Natural killer cell (primary cell): ENCODE data around the gene RORB. TPM values are rescaled to one million over a fixed set of nuclear protein-coding genes. Genes with fewer than 3 reads are reported as not detected.
A peak's percentile ranks its signal among the peaks of the same experiment; 100 is the strongest.

Source experiments
- ATAC-seq, 3 donors: fragments of 150-1000 bp in 2 of 3; fragments of 200-7000 bp in 1 of 3; cut with Tn5 transposase; 1 replicate in 1 of 3; 2 replicates in 2 of 3; pipeline ENCODE4 v1.10.0; 2021; ENCODE audit warnings: mild to moderate bottlenecking in 2 of 3, moderate library complexity in 2 of 3
- DNase-seq, 2 donors: peaks; one replicate each; pipeline versions ENCODE4 v3.0.0 to v3.0.0-alpha.2; 2013 to 2021; ENCODE audit warnings: mixed read lengths in 1 of 2
- H3K27ac ChIP-seq: one replicate; pipeline ENCODE4 v1.5.1; 2013; ENCODE audit warnings: mild to moderate bottlenecking, low read length
- H3K27me3 ChIP-seq: one replicate; pipeline ENCODE4 v1.6.1; 2013; ENCODE audit warnings: low read length; ENCODE audit not compliant: control insufficient read depth, insufficient read depth
- H3K36me3 ChIP-seq: one replicate; pipeline ENCODE4 v1.6.1; 2013; ENCODE audit warnings: low read length; ENCODE audit not compliant: control insufficient read depth, insufficient read depth
- H3K4me1 ChIP-seq: one replicate; pipeline ENCODE4 v1.6.1; 2013; ENCODE audit warnings: low read length; ENCODE audit not compliant: control insufficient read depth, insufficient read depth
- H3K4me3 ChIP-seq: one replicate; pipeline ENCODE4 v1.5.1; 2013; ENCODE audit warnings: low read length
- H3K9me3 ChIP-seq: one replicate; pipeline ENCODE4 v1.6.1; 2013; ENCODE audit warnings: low read length; ENCODE audit not compliant: control insufficient read depth, insufficient read depth
- H3K27ac Mint-ChIP-seq, 2 donors: one replicate each; pipeline ENCODE4 v1.8.0; 2022; ENCODE audit warnings: mild to moderate bottlenecking in 2 of 2, mixed read lengths in 2 of 2, moderate library complexity in 1 of 2
- H3K27me3 Mint-ChIP-seq, 2 donors: one replicate each; pipeline ENCODE4 v1.8.0; 2022; ENCODE audit warnings: low read depth in 2 of 2, mixed read lengths in 2 of 2
- H3K36me3 Mint-ChIP-seq: one replicate; pipeline ENCODE4 v1.8.0; 2022; ENCODE audit warnings: mixed read lengths
- H3K4me1 Mint-ChIP-seq, 2 donors: one replicate each; pipeline ENCODE4 v1.8.0; 2022; ENCODE audit warnings: mixed read lengths in 2 of 2
- H3K4me3 Mint-ChIP-seq: one replicate; pipeline ENCODE4 v1.8.0; 2022; ENCODE audit warnings: mild to moderate bottlenecking, moderate library complexity, mixed read lengths
- H3K9me3 Mint-ChIP-seq, 2 donors: one replicate each; pipeline ENCODE4 v1.8.0; 2022; ENCODE audit warnings: mixed read lengths in 2 of 2
- CTCF ChIP-seq: fragments of 200-600 bp; IDR thresholded peaks from one replicate; pipeline ENCODE4 v1.8.0; 2022; ENCODE audit warnings: antibody characterized with exemption
- WGBS: methylation state at CpG from one replicate; pipeline ENCODE4 v1.1.7; 2013; ENCODE audit warnings: missing lambda C conversion rate; ENCODE audit not compliant: insufficient coverage; 5-methylcytosine and 5-hydroxymethylcytosine counted together
- intact Hi-C: fragments of 100-400 bp; cut with micrococcal nuclease; formaldehyde crosslinking; loops from one replicate; pipeline ENCODE4 v1.14.2; 2022
- total RNA-seq, 4 donors: library from RNA; stranded (reverse); fragments of 120-200 nt in 1 of 4; gene quantifications; one replicate each; pipeline versions ENCODE4 v1.2.3 to v1.2.4, GENCODE V29; 2013 to 2022

Gene RORB
- total RNA-seq, 3 donors from 2014 or later (not counting 1 experiment from before 2014, with no cell fraction given): 0.38 to 0.73 (median 0.41) TPM

GRCh38 chr9:74562611-74563010, 65.5 kb downstream of the RORB start:
- Histone ChIP-seq H3K4me1 (peaks cover 3% of the 10 kb centered on the region), H3K4me3 (no peak overlapping the region), H3K27me3 (no peaks in the 10 kb centered on the region), H3K9me3 (no peaks in the 10 kb centered on the region), H3K27ac (no peak overlapping the region), H3K36me3 (no peaks in the 10 kb centered on the region)
- Mint-ChIP-seq H3K9me3 (peaks cover 0 to 2% of the 10 kb centered on the region in 2 donors), H3K27ac (no peak overlapping the region), H3K4me3 (no peak overlapping the region), H3K27me3 (no peaks in the 10 kb centered on the region), H3K36me3 (no peaks in the 10 kb centered on the region), H3K4me1 (no peaks in the 10 kb centered on the region)
- no peak for ATAC-seq
- intact Hi-C loops: no loop called here
- DNase-seq: no peak
- TF ChIP-seq CTCF: no peak

- ATAC-seq: peak in 2 of 3 donors; percentile 48 to 49
Observed at GRCh38 chr9:74570879-74571512, 73.9 kb downstream of the RORB start.

GRCh38 chr9:74573640-74574191, 76.6 kb downstream of the RORB start:
- Histone ChIP-seq H3K9me3 (no peaks in the 10 kb centered on the region), H3K27me3 (no peaks in the 10 kb centered on the region), H3K4me3 (no peak overlapping the region), H3K36me3 (no peaks in the 10 kb centered on the region), H3K27ac (no peak overlapping the region), H3K4me1 (no peaks in the 10 kb centered on the region)
- no peaks in the 10 kb centered on the region for H3K9me3 Mint-ChIP-seq
- intact Hi-C loops: no loop called here
- no peak overlapping the region for H3K4me3 Mint-ChIP-seq
- TF ChIP-seq CTCF: no peak
- no peaks in the 10 kb centered on the region for H3K4me1 Mint-ChIP-seq
- H3K36me3 Mint-ChIP-seq: no peaks in the 10 kb centered on the region
- no peaks in the 10 kb centered on the region for H3K27me3 Mint-ChIP-seq
- no peak for ATAC-seq
- H3K27ac Mint-ChIP-seq: no peak overlapping the region
- 82% methylated on average over 8 of the region's 8 CpGs for WGBS
- no peak for DNase-seq

More at GRCh38 chr9:74570879-74571512, 73.9 kb downstream of the RORB start:
- Mint-ChIP-seq H3K4me1 (no peaks in the 10 kb centered on the region), H3K27me3 (no peaks in the 10 kb centered on the region), H3K36me3 (no peaks in the 10 kb centered on the region), H3K4me3 (no peak overlapping the region), H3K9me3 (no peaks in the 10 kb centered on the region), H3K27ac (no peak overlapping the region)
- peak; percentile 70 for TF ChIP-seq CTCF
- Histone ChIP-seq H3K4me1 (no peaks in the 10 kb centered on the region), H3K4me3 (no peak overlapping the region), H3K9me3 (no peaks in the 10 kb centered on the region), H3K27ac (no peak overlapping the region), H3K36me3 (no peaks in the 10 kb centered on the region), H3K27me3 (no peaks in the 10 kb centered on the region)
- WGBS: 0% methylated on average over 2 of the region's 4 CpGs
- intact Hi-C loops: loop anchor here (1.0 kb wide), 1 partner anchor 887 kb away; no protein-coding TSS in a partner anchor
- peak in 1 of 2 donors; percentile 40 for DNase-seq

GRCh38 chr9:74576176-74576575, 79.0 kb downstream of the RORB start:
- no peak overlapping the region for H3K27ac Mint-ChIP-seq
- TF ChIP-seq CTCF: no peak
- DNase-seq (no peak), ATAC-seq (no peak)
- Histone ChIP-seq H3K4me1 (no peaks in the 10 kb centered on the region), H3K36me3 (no peaks in the 10 kb centered on the region), H3K4me3 (no peak overlapping the region), H3K27ac (no peak overlapping the region), H3K9me3 (no peaks in the 10 kb centered on the region), H3K27me3 (no peaks in the 10 kb centered on the region)
- H3K36me3 Mint-ChIP-seq: no peaks in the 10 kb centered on the region
- H3K27me3 Mint-ChIP-seq: no peaks in the 10 kb centered on the region
- no peaks in the 10 kb centered on the region for H3K9me3 Mint-ChIP-seq
- H3K4me3 Mint-ChIP-seq: no peak overlapping the region
- WGBS: 80% methylated on average over 1 of the region's 1 CpG
- H3K4me1 Mint-ChIP-seq: no peaks in the 10 kb centered on the region
- intact Hi-C loops: no loop called here
